Stimulated activated CD4-positive, alpha-beta T cell treated with anti-CD3 and anti-CD28 coated beads, Interleukin-1b, Interleukin-23, amount 100 ng/mL, for 24 hours (primary cell): ENCODE results near the gene SHH.

Experiments used
- DNase-seq, 4 experiments: peaks; one replicate each; pipeline ENCODE4 v3.0.0-alpha.2; 2020; ENCODE audit warnings: low read depth in 4 of 4, low spot score in 1 of 4

The SHH gene

DNA sequence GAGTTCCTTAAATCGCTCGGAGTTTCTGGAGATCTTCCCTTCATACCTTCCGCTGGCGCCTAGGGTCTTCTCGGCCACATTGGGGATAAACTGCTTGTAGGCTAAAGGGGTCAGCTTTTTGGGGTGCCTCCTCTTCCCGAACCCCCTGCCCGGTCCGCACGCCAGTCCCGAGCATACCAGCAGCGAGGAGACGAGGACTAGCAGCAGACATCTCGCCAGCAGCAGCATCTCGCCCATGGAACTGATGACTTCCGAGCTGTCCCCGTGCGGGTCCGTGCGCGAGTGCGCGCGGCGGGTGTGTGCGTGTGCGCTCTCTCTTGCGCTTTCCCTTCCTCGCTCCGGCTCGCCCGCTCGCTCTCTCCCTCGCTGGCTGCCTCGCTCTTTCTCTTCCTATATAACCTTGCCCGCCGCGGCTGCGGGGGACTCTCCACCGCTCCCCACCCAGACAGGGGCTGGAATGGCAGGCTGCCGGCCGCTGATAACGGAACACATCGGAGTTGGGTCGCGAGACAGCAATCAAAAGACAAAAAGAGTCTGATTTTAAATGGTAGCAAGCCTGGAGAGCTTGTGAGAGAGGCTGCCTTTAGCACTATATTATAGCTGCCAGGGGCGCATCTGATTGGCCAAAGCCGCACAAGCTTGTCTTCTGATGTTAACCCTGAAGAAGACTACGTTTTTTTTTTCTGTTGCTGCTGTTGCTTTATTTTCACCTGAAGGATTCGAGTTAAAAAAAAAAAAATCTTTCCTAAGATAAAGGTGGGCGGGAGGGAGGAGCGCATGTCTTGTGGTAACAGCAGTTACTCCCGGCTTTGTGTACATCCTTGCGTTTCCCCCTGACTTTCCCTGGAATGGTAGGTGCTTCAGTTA lies at the start of gene SHH:
SHH (minus strand) TSS at position 569 of the 867 bp plus-strand sequence; CDS start at position 228, 341 bp downstream.
- no peak for DNase-seq

DNA sequence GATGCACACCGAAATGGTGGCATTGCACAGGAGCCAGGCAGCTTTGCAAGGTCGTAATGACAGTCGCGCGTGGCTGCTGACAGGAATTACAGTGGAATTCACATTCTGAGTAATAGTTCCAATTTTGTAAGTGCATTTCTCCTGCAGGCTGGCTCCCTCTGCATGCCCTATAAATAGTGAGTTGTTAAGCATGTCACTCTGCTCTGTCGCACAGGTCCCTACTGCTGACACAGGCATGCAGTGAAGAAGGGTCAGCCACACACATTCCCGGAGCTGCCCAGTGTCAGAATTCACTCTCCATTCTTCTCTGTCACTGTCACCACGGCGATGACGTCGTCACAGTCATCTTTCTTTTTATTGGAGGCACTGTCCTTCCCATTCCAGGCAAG lies 49.2 kb upstream of the SHH start:
- DNase-seq: no peak

DNA sequence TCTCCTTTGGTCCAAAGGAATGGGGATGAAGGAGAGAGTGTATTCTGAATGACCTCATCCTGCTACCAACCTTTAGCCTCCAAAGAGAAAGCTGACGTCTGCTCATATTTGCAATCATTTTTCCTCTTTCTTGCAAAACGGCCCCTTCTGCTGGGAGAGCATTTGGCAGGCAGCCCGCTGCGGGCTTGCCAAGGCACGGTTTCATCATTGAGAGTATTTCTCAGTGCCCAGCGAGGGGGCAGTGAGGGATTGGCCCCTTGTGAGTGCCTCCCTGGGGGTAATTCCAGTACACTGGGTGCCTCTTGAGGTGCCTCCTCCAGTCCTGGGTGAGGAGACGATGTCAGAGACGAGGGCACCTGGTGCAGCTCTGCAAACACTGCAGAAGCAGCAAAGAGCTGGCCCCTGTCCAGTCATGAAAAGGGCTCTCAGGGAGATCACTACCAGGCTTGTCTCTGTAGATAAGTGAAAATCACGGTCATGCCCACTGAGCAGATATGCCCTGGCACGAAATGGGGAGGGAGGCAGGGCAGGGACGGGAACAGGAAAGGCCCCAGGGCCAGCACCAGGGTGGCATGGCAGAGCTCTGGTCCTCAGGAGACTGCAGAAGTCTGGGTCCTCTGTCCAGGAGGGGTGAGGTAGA lies 48.7 kb upstream of the SHH start:
- DNase-seq: no peak

DNA sequence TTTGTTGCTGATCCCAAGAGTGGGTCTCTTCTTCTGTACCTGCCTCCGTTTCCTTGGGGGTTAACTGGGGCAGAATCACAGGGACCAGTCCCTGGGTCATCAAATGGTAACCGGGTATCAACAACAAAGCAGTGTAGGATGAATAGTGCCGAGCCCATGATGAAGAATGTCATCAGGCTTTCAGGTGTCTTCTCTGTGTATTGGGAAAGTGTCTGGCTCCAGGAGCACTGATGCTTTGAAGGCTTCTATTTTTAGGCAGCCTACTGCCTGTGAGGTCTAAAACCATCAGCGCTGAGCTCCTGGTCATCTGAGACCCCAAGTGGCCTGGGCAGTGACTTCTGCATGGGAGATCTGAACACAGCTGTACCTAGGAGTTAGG lies 48.2 kb upstream of the SHH start:
- DNase-seq: no peak

DNA sequence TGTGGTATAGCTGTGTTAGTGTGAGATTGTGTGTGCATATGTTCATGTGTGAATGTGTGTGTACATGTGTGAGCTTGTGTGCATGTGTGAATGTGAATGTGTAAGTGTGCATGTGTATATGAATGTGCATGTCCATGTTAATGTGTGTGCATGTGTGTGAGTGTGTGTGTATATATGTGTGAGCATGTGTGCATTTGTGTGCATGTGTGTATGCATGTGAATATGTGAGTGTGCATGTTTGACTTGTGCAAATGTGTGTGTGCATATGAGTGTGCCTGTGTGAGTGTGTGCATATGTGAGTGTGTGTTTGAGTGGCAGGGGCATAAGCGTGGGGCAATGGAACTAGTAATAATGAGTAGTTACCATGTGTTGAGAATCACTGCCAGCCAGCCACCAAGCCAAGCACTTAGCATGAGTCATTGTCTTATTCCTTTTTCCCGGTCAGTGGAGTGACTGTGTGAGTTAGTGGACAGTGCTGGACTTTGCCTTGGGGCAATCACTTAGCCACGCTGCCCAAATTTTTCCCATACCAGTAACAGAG lies 46.3 kb upstream of the SHH start:
- no peak for DNase-seq

DNA sequence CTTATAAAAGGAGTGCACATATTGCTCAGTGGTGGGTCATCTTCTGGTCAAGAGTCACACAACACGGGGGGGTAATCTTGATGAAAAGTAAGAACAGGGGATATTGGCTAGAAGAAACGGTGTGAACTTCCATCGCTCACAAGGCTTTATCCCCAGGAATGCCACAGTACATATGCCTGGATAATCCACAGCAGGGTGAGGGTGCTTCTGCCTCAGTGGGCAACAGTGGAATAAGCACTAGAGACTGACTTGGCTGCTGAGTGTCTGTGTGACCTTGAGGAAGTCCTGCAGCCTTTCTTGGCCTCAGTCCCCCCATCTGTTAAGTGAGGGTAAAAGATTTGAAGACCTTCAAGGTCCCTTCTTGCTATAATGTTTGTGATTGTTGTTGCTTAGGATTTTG lies 44.9 kb upstream of the SHH start:
- no peak for DNase-seq

DNA sequence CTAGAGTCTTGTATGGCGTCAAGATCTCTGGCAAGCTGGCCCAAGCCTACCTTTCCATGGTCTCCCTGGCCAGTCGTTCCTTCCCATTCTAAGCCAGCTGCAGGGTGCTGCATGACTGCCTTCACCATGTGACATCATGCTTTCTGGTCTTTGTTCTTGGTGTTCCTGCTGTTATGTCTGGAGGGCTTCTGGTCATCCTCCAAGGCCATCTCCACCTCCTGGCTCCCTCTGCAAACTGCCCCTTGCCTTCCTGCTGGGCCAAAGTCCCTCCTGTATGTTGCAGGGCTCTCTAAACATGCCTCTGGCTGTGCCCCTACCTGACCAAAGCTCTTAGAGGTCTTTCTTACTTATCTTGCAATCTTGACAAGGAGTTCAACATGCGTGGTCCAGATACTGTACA lies 44.4 kb upstream of the SHH start:
- no peak for DNase-seq

DNA sequence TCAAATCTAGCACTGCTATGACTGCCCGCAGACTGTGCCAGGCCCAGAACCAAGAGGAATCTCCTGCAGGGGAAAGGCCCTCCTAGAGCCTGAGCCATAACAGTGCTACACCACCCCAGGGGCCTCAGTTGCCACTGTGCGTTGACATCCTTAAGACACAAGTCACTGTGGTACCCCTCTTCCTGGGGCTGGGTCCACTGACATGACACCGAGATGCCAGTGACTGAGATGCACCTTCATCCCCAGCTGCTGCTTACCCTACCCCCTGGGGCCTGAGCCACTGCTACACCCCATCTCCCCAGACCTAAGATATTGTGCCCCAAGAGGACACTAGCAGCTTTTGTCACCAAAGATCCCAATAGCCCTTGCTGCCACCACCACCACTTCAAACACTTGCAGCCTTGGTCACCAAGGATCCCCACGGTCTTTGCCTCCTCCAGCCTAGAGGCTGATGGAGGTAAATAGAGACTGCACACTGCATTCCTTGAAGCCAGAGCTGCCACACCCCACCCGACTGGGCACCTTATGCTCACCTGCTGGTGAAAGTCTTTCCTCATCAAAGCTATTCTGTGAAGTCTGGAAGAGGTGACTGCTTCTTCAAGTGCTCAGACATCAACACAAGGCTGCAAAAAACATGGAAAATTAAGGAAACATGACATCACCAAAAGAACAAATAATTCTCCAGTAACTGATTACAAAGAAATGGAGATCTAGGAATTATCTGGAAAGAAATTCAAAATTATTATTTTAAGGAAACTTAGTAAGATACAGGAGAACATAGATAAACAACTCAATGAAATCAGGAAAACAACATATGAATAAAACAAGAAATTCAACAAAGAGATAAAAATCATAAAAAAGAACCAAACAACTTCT lies 40.4 kb upstream of the SHH start:
- DNase-seq: no peak

DNA sequence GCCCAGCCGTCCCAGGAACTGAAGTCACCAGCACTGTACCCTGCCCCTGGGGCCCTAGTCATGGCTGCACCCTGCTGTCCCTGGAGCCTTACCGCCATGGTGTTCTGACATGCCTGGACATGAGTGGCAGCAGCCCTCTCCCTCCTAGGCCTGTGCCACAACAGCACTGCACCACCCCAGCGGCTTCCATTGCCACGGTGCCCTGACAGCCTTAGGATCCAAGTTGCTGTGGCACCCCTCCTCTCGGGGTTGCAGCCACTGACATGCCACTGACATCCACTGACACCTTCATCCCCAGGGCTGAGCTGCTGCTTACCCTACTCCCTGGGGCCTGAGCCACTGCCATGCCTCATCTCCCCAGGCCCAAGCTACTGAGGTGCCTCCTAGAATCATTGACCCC lies 39.6 kb upstream of the SHH start:
- no peak for DNase-seq

DNA sequence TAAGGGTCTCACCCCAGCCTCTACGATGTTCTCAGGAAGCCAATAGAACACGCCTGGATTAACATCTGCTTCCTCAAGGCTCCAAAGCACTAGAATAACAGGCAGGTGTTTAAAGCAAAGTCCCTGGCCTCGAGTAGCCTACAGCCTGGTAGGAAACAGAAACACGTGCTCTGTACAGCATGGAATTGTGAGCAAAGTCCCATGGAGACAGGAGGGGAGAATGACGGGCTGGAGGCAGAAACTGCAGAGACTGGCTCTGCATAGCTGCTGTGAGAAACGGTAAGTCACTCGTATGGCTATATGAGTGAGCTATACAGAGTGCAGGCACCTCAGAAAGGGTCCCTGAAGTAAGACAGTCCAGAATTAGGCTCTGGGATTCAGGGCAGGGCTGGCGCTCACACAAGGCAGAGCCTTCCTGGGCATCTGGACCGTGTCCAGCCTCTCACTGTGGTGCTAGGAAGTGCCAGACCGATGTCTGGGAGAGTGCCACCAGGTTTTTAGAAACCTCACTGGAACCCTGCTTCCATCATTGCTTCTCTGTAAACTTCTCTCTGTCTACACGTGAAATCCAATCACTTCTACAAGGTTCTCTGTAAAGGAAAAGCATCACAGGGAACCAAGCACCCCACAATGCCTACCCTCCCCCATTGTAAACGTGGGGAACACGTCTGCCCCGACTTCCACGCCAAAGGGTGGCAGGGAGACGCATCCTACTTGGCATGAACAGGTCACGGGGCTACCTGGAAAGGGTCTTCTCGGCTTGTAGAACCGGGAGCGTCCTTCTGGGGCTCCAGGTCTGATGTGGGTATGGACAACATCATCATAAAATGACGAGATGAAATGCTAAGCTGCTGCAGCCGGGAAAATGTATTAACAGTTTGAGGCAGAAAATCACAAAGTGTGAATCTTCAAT lies 38.8 kb upstream of the SHH start:
- DNase-seq: no peak

DNA sequence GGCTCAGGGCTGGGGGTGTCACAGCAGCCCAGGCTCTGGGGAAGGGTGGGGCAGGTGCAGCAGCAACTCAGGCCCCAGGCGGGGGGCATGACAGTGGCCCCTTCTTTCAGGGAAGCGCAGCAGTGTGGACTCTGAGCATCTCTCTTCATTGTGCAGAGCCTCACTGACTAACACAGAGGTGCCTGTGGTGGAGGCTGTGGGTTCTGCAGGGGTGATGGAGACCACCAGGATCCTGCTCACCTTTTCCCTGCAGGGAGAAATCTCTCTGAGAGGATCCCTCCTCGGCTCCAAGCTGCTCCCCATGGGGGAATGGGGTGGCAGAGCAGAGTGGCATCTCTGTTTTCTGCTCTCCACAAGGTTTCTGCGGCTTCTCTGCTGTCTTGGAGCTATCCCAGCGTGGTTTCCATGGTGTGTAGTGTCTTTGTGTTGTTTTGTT lies 37.8 kb upstream of the SHH start:
- DNase-seq: no peak

DNA sequence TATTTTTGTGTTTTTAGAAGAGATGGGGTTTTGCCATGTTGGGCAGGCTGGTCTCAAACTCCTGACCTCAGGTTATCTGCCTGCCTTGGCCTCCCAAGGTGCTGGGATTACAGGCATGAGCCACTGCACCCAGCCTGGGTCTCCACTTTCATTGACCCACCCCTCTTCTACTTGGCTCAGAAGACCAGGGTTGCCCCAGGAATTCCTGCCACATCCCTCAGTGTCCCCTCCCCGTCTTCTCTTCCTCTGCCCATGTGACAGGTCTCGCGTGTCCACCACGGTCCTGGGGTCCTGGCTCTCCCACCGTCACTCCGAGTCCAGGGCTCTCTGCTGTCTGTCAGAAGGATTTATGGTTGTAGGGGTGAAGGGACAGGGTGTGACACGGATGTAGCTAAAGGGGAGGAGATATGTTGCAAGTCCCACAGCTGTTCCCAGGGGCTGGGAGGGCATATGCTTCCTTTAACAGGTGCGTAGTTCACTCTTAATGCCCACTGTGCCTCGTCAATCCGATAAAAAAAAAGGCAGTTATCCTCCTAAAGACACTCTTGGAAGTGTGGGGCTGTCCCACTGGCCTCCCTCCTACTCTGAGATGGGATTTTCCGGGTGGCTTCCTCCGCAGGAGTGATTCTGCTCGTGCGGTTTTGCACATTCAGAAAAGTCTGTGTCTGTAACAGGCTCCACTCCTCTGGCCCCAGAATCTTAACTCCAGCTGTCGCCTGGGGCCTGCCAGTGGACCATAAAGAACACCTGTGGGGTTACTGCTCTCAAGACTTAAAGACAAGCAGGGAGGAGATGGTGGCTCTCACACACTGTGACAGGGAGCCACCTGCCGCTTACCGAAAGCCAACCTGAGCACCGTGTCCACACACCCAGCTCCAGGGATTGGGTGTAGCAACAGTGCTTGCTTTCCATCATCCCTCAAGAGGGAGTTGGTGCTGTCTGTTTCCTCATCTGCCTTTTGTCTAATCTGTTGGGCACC lies 36.7 kb upstream of the SHH start:
- DNase-seq: no peak

DNA sequence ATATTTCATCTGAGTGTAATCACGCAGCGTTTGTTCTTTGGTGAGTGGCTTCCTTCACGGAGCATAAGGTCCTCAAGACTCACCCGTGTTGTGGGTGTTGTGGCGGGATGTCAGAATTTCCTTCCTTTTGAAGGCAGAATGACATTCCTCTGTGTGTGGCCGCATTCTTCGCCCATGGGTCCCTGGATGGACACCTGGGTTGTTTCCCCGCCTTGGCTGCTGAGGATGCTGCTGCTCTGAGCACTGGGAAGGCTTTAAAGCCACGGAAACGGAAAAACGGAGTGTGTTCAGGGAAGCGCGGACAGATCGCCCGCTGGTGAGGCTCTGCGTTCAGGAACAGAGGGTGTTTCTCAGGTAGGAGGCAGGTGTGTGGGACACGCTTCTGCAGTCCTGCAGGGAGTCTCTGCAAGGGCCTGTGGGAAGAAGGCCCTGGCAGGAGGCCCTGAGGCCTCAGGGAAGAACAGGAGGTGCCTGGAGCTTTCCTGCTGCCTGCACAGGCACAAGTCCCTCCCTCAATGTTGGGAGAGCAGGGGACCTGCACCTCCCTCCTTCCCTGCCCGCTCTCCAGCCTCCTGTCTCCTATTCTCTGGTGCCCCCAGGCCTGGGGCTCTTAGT lies 35.7 kb upstream of the SHH start:
- no peak for DNase-seq

DNA sequence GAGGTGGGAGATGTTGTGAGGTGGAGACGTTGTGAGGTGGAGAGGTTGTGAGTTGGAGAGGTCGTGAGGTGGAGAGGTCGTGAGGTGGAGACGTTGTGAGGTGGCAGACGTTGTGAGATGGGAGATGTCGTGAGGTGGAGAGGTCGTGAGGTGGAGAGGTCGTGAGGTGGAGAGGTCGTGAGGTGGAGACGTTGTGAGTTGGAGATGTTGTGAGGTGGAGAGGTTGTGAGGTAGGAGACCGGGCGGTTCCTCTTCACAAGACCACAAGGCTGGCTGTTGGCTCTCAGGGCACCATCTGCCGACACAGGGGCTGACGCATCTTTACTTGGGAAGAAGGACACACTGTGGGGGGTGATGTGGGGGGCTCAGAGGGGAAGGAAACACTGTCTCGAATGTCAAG lies 34.7 kb upstream of the SHH start:
- no peak for DNase-seq

DNA sequence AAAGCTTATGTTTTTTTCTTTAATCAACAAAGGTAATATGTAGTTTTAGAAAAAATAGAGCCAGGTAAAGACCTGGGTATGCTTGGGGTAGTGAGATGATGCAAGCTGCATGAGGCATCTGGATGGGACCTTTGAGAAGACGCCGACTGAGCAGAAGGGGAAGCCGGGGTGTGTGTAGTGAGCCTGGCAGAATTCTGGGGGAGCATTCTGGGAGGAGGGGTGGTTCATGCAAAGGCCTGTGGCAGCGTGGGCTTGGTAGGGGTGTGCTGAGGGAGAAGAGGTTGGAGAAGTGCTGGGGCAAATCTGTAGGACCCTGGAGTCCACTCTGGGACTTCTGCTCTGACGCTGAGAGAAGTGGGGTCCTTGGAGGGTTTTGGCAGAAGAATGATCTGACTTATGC lies 33.9 kb upstream of the SHH start:
- DNase-seq: no peak

DNA sequence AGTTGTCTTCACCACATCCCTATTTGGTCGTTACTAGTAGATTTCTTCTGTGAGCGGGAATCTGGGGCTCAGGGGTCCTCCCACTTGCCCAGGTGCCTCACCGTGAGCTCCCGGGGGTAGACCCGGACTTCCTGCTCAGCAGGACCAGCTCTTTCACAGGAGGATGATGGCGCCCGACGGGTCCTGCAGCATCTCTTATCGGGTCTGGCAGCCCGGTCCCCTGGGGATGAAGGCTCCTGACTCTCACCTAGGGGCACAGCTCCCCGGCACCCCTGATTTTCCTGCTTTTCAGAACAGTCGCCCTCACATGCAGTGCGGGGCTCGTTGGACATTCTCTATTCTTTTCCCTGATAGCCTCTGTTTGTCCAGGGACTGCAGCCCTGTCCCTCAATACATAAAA lies 33.0 kb upstream of the SHH start:
- DNase-seq: no peak

DNA sequence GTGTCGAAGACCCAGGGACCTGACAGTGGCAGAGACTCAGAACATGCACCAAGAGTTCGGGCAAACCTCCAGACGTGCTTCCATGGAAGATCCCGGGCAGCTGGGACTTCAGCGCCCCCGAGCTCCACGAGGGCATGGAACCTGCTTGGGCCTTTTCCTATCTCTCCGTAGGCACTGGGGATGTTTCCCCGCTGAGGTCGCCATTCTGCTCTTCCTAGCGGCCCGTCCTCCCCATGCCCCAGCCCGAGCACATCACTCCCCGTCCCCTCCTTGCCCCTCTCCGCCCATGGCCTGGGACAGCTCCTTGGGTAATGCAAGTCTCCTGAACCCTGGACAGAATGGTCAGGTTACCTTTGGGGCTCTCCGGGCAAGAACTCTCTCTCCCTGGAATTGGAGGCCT lies 32.3 kb upstream of the SHH start:
- DNase-seq: no peak

DNA sequence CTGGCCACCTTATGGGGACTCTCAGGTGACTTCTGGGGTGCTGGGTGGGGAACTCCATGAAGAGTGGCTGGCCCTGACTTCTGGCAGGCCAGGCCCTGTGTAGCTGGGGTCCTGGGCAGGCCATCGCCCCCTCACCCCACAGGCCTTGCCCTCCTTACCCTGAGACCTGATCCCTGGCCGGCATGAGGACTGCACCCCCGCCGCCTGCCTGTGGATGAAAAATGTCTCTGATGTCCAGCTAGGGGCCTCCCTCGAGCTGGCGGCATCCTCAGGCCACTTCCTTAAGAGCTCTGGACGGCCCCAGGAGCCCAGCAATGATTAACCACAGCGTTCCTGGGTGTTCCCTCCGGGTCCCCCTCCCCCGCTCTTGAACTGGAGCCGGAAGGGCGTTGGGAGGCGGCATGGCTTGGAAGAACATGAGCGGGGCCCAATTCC lies 31.8 kb upstream of the SHH start:
- DNase-seq: no peak
